GM19035 (cell line): ENCODE measurements around the gene KRTAP4-1.
"Not testable (repeated sequence)": the region's sequence is repeated elsewhere in the genome, so short reads cannot be mapped to it uniquely, and the experiment has no call there.

ENCODE experiments used
- ATAC-seq: cut with Tn5 transposase; IDR thresholded peaks from one replicate; pipeline ENCODE4 v1.9.1; 2021; ENCODE audit not compliant: unreplicated experiment

KRTAP4-1 gene

GRCh38 chr17:41184480-41184961 is at the start of gene KRTAP4-1:
TSS of gene KRTAP4-1 (minus strand) at chr17:41184911. CDS start at chr17:41184854, 57 bp downstream.
- ATAC-seq: no peak

- ATAC-seq: not testable (repeated sequence)
Measured at GRCh38 chr17:41232399-41233105, 47.8 kb upstream of the KRTAP4-1 start, which contains the start of gene KRTAP9-3. TSS of gene KRTAP9-3 (plus strand) at chr17:41232449. CDS start at chr17:41232502, 53 bp downstream.

GRCh38 chr17:41231731-41232130 is 47.0 kb upstream of the KRTAP4-1 start:
- ATAC-seq: no peak

- no peak for ATAC-seq
Measured at GRCh38 chr17:41230094-41230493, 45.4 kb upstream of the KRTAP4-1 start.

GRCh38 chr17:41226598-41227095 is 41.9 kb upstream of the KRTAP4-1 start, which contains the start of gene KRTAP9-2:
TSS of gene KRTAP9-2 (plus strand) at chr17:41226648. CDS start at chr17:41226655, 7 bp downstream.
- ATAC-seq: not testable (repeated sequence)

- no peak for ATAC-seq
Measured at GRCh38 chr17:41226051-41226450, 41.3 kb upstream of the KRTAP4-1 start.

- ATAC-seq: no peak
Measured at GRCh38 chr17:41223821-41224220, 39.1 kb upstream of the KRTAP4-1 start.

- ATAC-seq: no peak
Measured at GRCh38 chr17:41215681-41216080, 31.0 kb upstream of the KRTAP4-1 start.

- ATAC-seq: no peak
Measured at GRCh38 chr17:41212524-41213169, 27.9 kb upstream of the KRTAP4-1 start.

- no peak for ATAC-seq
Measured at GRCh38 chr17:41211845-41212466, 27.2 kb upstream of the KRTAP4-1 start.

GRCh38 chr17:41199421-41200078 is 14.8 kb upstream of the KRTAP4-1 start:
- no peak for ATAC-seq

GRCh38 chr17:41196068-41196467 is 11.4 kb upstream of the KRTAP4-1 start:
- no peak for ATAC-seq

- ATAC-seq: no peak
Measured at GRCh38 chr17:41190328-41190727, 5.6 kb upstream of the KRTAP4-1 start.

GRCh38 chr17:41189837-41190318 is 5.2 kb upstream of the KRTAP4-1 start, which contains the start of gene KRTAP9-1:
TSS of gene KRTAP9-1 (plus strand) at chr17:41189887. CDS start at chr17:41189887, 0 bp downstream.
- not testable (repeated sequence) for ATAC-seq

GRCh38 chr17:41186872-41187271 is 2.2 kb upstream of the KRTAP4-1 start:
- no peak for ATAC-seq

GRCh38 chr17:41185001-41185400 is 290 bp upstream of the KRTAP4-1 start:
- ATAC-seq: no peak

GRCh38 chr17:41178843-41179616 is 5.7 kb downstream of the KRTAP4-1 start:
- ATAC-seq: no peak

- ATAC-seq: no peak
Measured at GRCh38 chr17:41178341-41178740, 6.4 kb downstream of the KRTAP4-1 start.

- ATAC-seq: no peak
Measured at GRCh38 chr17:41177727-41178271, 6.9 kb downstream of the KRTAP4-1 start, which contains the start of gene KRTAP4-2. TSS of gene KRTAP4-2 (minus strand) at chr17:41178221. CDS start at chr17:41178164, 57 bp downstream.
